ENCODE results near the gene EIPR1.

The EIPR1 gene

GRCh38 chr2:3421580-3421979 lies 44.0 kb upstream of the EIPR1 start:
- FAIRE-seq (no peak), DNase-seq (ENCODE audit: insufficient read length, low spot score) (no peak)
- no peak for TF ChIP-seq CTCF (IDR thresholded peaks at IDR 0.05; ENCODE audit: insufficient read depth, missing control alignments)

- FAIRE-seq = no peak
These were observed 43.3 kb upstream of the EIPR1 start for GRCh38 chr2:3420769-3421397.

GRCh38 chr2:3420076-3420768 lies 42.6 kb upstream of the EIPR1 start:
- FAIRE-seq = no peak
- TF ChIP-seq CTCF (IDR thresholded peaks at IDR 0.05; ENCODE audit: insufficient read depth, missing control alignments) = no peak
- no peak for DNase-seq (ENCODE audit: insufficient read length, low spot score)

More at GRCh38 chr2:3420769-3421397, 43.3 kb upstream of the EIPR1 start:
- TF ChIP-seq CTCF (IDR thresholded peaks at IDR 0.05; ENCODE audit: insufficient read depth, missing control alignments) = no peak
- DNase-seq (ENCODE audit: insufficient read length, low spot score) = no peak

GRCh38 chr2:3418766-3419404 lies 41.3 kb upstream of the EIPR1 start:
- DNase-seq (ENCODE audit: insufficient read length, low spot score) = no peak
- no peak for FAIRE-seq

GRCh38 chr2:3414133-3414860 lies 36.7 kb upstream of the EIPR1 start:
- no peak for TF ChIP-seq CTCF (IDR thresholded peaks at IDR 0.05; ENCODE audit: insufficient read depth, missing control alignments)
- DNase-seq (ENCODE audit: insufficient read length, low spot score) (no peak), FAIRE-seq (no peak)

More at GRCh38 chr2:3418766-3419404, 41.3 kb upstream of the EIPR1 start:
- no peak for TF ChIP-seq CTCF (IDR thresholded peaks at IDR 0.05; ENCODE audit: insufficient read depth, missing control alignments)

GRCh38 chr2:3413697-3414096 lies 36.1 kb upstream of the EIPR1 start:
- no peak for DNase-seq (ENCODE audit: insufficient read length, low spot score)

More at GRCh38 chr2:3413697-3414096, 36.1 kb upstream of the EIPR1 start:
- TF ChIP-seq CTCF (IDR thresholded peaks at IDR 0.05; ENCODE audit: insufficient read depth, missing control alignments) = no peak
- FAIRE-seq = no peak

All from D721Med (cell line).